ENCODE data around the gene FLOT1.
"Not testable (repeated sequence)": the region's sequence is repeated elsewhere in the genome, so short reads cannot be mapped to it uniquely, and the experiment has no call there.

FLOT1 gene

DNA sequence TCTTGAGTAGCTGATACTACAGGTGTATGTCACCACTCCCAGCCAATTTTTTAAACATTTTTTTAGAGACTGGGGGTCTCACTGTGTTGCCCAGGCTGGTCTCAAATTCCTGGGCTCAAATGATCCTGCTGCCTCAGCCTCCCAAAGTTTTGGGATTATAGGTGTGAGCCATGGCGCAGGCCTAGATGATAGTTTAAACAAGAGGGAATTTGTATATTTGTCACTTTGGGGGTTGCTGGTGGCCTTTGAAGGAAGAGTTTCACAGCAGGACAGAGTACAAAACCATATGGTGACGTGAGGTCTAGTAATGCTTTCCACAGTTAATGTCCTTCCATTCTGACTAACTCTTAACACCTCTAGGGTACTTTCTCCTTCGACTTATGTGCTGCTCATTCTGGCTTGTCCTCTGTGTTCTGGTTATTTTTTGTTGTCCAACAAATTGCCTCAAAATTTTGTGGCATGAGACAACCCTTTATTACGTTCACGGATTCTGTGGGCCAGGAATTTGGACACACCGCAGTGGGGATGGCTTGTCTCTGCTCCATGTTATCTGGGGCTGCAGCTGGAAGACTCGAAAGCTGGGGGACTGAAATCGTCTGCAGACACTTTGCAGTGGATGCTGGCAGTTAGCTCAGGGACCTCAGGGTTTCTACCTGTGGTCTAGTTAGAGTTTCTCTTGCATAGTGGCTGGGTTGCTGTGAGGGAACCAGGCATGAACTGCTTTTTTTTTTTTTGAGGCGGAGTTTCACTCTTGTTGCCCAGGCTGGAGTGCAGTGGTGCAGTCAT lies 24.9 kb upstream of the FLOT1 start:
- DNase-seq (ENCODE audit: low read depth in 3 of 3, low spot score in 1 of 3): no peak

DNA sequence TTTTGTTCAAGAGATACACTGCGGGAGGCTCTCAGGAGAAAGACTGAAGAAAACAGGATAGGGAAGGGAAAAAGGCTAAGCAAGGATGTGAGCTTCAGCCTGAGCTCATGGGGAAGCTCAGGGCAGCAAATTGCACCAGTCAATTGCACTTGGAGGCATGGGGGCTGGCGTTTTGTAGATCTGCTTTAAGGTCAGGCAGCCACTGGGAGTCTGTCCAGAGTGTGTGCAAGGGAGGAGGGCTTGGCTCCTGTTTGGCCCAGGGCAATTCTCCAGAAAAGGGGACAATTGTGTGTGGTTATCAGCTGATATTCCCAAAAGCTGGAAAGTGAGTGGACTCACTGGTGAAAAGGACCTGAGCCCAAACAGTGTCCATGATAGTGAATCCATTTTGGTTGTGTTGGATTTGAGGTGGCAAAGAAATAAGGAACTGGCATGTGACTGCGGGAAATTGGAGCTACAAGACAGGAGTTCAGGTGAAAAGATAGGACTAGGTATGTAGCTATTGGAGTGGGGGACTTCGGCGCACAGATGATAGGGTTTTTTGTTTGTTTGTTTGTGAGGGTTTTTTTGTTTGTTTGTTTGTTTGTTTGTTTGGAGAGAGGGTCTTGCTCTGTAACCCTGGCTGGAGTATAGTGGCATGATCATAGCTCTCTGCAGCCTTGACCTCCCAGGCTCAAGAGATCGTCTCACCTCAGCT lies 24.1 kb upstream of the FLOT1 start:
- DNase-seq (ENCODE audit: low read depth in 3 of 3, low spot score in 1 of 3): no peak

DNA sequence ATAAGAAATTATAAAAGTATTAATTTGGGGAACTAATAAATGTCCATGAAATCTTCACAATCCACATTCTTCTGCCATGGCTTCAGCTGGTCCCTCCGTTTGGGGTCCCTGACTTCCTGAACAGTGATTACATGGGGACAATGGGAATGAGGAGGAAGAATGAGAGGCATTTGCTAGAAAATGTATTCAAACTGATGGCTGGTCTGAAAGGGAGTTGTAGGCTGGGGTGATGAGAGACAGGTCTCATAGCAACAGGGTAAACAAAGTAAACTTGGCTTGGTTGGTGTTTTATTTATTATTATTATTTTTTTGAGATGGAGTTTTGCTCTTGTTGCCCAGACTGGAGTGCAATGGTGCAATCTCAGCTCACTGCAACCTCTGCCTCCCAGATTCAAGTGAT lies 23.0 kb upstream of the FLOT1 start:
- not testable (repeated sequence) for DNase-seq (ENCODE audit: low read depth in 3 of 3, low spot score in 1 of 3)

DNA sequence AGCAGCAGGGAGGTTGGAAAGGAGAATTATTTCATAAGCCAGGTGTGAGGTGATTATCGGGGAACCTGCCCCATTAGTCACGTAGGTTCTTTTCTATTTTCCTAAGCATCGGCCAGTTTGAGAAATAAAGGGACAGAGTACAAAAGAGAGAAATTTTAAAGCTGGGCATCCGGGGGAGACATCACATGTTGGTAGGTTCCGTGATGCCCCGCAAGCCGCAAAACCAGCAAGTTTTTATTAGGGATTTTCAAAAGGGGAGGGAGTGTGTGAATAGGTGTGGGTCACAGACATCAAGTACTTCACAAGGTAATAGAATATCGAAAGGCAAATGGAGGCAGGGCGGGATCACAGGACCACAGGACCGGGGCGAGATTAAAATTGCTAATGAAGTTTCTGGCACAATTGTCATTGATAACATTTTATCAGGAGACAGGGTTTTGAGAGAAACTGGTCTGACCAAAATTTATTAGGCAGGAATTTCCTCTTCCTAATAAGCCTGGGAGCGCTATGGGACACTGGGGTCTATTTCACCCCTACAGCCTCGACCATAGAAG lies 22.1 kb upstream of the FLOT1 start:
- DNase-seq (ENCODE audit: low read depth in 3 of 3, low spot score in 1 of 3): not testable (repeated sequence)

DNA sequence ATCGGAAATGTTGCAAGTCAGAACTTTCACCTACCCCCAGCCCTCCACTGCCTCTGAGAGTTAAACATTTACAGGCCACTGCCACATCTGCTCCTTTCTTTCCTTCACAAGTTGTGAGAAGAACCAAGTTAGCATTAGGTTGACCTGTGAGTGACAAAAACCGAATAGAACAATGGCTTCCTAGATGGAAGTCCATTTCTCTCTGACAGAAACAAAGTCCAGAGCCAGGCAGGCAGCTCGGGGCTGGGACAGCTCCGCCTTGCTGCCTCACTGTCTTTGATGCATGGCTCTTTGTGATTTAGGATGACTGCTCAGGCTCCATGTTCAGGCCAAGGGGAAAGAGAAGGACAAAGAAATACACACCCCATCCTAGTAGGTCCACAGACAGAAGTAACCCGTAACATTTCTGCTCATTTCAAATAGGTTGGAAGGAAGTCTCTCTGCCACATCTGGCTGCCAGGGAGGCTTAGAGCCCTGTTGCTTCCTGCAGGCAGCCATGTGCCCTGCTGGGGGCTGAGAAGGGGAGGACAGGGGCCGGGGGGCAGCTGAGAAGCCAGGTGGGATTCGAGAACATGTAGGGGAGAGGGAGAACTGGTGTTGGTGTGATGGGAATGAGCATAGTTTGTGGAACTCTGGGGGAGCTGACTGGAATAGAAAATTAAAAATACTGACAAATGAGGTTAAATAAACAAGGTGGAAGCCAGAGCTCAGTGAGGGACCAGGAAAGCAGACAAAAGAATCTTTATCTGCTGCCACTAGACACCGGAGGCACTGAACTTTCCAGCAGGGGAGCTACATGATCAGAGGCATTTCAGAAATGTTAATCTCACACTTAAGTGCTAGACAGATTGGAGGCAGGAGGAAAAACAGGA lies 21.4 kb upstream of the FLOT1 start:
- DNase-seq (ENCODE audit: low read depth in 3 of 3, low spot score in 1 of 3): no peak

DNA sequence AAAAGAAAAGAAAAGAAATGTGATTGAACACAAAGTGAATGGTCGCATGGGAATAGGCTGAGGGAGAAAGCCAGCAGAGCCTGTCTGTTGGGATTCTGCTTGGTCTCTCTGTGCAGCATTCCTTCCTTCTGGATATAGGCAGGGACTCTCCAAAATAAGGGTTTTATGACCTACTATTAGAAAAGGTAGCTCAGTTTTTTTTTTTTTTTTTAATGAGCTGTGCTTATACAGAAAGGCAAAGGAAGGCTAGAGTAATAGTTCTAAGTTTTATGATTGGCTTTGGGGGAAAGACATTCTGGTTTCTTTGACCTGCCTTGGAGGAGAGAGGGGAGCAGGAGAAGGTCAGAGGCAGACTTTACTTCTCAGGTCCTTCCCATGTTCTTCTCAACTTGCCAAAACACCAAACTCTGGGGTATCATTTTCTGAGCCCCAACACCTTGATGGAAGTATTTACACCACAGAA lies 20.7 kb upstream of the FLOT1 start:
- DNase-seq (ENCODE audit: low read depth in 3 of 3, low spot score in 1 of 3): no peak

DNA sequence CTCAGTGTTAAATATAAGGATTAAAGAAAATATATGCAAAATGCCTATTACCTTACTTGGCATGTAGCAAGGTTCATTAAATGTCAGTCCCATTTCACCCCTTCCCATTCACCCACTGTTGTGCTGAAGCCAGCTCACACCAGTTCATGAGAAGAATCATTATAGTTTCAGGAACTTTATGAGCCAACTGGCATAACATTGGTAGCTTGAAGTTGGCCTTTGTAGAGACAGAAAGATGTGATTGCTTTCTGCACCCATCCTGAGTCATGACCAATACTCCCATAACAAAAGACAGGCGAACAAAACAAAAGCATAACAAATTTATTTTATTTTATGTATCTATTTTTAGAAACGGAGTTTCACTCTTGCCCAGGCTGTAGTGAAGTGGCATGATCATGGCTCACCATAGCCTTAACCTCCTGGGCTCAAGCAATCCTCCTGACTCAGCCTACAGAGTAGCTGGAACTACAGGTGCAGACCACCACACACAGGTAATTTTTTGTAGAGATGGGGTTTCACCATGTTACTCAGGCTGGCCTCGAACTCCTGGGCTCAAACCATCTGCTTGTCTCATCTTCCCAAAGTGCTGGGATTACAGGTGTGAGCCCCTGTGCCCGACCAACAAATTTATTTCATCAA lies 19.4 kb upstream of the FLOT1 start:
- DNase-seq (ENCODE audit: low read depth in 3 of 3, low spot score in 1 of 3): no peak

DNA sequence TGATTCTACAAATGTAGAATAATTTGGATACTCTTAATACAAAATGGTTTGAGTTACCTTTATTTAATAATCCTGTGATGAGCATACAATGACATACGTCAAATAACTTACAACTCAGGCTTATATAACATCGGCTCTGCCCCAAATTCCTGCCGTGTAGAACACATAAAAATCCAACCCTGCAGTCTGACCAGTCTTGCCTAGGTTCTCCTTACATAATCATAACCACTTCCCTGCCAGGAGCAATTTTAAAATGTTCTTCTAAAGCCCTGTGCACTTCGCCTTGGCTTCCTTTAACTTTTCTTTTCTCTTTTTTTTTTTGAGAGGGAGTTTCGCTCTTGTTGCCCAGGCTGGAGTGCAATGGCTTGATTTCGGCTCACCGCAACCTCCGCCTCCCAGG lies 18.1 kb upstream of the FLOT1 start:
- no peak for DNase-seq (ENCODE audit: low read depth in 3 of 3, low spot score in 1 of 3)

DNA sequence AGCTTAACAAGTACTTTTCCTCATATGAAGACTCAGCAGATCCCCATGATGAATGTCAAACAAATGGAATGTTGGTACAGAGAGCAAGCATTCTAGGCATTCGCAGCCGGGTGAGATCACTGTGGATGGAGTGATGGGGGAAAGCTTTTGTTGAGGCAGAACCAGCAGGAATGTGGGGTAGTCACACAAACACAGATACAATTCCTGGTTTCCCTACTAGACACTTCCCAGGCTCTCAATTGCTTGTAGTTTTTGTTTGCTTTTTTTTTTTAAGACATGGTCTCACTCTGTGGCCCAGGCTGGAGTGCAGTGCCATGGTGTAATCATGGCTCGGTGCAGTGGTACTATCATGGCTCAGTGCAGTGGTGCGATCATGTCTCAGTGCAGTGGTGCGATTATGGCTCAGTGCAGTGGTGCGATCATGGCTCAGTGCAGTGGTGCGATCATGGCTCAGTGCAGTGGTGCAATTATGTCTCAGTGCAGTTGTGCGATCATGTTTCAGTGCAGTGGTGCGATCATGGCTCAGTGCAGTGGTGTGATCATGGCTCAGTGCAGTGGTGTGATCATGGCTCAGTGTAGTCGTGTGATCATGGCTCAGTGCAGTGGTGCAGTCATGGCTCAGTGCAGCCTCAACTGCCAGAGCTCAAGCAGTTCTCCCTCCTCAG lies 17.2 kb upstream of the FLOT1 start:
- no peak for DNase-seq (ENCODE audit: low read depth in 3 of 3, low spot score in 1 of 3)

DNA sequence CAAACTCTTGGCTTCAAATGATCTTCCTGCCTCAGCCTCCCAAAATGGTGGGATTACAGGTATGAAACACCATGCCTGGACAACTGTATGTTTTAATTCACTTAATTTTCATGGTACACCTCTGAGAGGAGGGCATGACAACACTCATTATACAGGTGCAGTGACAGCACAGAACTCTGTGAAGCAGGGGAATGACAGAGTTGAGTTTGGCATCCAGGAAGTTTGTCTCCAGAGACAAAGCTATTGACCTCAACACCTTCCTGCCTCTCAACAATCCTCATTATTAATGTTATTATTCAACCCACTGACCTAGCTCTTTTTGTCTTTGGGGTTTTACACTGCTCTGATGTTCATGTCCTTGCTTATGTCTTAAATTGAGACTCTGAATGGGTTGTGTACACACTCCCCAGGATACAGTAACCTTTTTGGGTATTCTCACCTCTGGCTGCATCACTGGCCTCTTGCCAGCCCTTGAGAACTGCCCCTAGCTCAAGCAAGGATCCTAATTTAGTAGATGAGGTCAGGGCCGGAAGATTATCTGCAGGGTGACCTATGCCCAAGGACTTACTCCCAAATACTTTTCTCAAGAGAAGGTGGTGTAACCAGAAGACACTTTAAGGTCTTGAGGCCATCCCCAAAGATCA lies 14.9 kb upstream of the FLOT1 start:
- no peak for DNase-seq (ENCODE audit: low read depth in 3 of 3, low spot score in 1 of 3)

DNA sequence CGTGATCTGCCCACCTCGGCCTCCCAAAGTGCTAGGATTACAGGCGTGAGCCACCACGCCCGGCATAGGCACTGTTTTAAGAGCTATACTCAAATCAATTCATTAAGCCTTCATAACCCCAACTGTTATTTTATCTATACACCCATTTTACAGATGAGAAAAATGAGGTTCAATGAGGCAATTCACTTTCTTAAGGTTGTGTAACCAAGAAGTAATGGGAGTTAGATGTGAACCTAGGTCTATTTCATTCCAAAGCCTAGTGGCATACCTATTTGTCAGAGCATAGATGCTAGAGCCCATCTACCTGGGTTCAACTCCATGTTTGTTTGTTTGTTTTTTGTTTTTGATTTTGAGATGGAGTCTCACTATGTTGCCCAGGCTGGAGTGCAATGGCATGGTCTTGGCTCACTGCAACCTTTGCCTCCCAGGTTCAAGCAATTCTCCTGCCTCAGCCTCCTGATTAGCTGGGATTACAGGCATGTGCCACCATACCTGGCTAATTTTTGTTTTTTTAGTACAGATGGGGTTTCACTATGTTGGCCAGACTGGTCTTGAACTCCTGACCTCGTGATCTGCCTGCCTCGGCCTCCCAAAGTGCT lies 14.0 kb upstream of the FLOT1 start:
- DNase-seq (ENCODE audit: low read depth in 3 of 3, low spot score in 1 of 3): not testable (repeated sequence)

DNA sequence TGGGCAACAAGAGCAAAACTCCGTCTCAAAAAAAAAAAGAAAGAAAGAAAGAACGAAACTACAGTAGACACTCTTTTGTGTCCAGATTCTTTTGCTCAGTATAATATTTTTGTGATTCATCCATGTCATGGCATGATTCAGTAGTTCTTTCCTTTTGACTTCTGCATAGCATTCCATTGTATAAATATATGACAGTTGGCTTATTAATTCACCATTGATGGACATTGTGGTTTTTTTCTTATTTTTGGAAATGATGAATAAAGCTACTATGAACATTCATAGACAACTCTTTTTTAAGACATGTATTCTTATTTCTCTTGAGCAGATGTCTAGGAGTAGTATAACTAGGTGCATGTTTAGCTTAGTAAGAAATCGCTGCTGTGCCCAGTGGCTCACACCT lies 12.1 kb upstream of the FLOT1 start:
- no peak for DNase-seq (ENCODE audit: low read depth in 3 of 3, low spot score in 1 of 3)

DNA sequence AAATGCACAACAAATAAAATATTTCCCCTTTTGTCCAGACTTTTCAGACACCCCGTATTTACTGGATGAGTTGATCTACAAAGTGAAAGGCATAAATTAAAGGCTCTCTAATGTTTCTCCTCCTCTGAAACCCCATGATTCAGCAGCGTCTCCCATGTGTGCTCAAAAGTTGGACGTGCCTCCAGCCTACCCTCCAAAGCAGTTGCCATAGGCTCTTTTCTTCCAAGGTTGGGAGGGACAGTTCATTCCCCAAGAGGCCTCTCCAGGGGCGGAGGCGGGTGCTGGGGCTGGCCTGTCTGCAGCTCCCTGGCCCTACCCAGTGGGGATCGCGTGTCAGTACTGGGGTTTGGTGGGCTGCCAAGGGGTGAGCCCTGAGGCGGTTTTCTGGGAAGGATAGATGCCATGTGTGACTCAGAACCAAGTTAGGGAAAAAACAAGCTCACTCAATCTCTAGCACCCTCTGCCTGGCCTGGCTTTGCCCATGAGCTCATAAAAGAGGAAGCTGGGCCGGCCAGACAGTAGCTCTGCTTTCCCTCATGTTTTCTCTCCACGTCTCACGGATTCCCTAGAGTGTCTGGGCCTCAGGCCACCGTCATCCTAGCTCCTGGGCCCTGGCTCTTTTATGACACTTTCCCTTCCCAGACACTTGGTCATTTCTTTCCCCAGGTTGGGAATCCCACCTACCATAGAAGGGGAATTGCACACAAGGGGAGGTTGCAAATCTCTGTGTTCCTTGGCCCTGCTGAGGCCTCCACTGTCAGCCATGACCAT lies 9.9 kb upstream of the FLOT1 start:
- no peak for DNase-seq (ENCODE audit: low read depth in 3 of 3, low spot score in 1 of 3)

DNA sequence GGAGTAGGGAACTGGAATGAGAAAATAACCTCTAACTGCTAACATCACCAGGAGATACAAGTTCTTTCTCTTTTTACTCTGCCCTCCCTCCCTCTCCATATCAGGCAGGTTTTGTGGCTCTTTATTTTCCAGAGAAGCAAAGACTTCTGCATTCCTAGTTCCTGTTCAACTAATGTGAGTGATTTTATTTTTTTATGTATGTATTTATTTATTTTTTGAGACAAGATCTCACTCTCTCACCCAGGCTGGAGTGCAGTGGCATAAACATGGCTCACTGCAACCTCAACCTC lies 7.8 kb upstream of the FLOT1 start:
- DNase-seq (ENCODE audit: low read depth in 3 of 3, low spot score in 1 of 3): no peak

DNA sequence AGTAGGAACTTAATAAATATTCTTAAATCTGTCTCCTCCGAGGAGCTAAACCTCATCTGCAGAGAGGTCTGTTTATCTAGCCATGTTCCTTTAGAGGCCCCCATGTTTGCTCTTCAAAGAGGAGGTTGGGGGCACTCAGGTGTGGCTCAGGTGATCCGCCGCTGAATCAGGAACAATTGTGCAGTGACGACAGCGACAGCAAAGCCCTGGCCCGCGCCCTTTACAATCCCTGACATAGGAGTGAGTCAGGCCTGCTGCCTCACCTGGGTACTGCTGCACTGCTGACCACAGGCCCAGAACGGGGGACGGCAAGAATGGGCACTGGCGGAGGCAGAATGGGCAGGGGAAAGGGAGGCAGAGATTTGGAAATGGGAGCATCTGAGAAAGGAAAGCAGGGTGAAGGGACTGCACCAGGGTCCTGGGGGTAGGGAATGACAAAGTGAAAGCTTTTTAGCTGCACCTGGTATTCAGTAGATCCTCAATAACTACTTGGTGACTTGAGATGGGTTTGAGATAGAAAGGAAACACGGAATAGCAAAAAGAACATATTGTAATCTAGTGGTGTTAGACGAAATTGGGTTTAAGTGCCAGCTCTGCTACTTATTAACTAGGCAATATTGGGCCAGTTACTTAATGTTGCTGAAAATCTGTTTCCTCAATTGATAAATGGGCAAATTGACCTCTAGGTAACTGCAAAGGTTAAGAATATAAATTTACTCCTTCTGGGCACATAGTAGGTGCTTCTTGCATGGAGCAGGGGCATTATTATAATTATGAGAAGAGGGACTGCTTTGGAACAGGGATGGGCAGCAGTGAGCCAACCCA lies 7.3 kb upstream of the FLOT1 start:
- no peak for DNase-seq (ENCODE audit: low read depth in 3 of 3, low spot score in 1 of 3)

DNA sequence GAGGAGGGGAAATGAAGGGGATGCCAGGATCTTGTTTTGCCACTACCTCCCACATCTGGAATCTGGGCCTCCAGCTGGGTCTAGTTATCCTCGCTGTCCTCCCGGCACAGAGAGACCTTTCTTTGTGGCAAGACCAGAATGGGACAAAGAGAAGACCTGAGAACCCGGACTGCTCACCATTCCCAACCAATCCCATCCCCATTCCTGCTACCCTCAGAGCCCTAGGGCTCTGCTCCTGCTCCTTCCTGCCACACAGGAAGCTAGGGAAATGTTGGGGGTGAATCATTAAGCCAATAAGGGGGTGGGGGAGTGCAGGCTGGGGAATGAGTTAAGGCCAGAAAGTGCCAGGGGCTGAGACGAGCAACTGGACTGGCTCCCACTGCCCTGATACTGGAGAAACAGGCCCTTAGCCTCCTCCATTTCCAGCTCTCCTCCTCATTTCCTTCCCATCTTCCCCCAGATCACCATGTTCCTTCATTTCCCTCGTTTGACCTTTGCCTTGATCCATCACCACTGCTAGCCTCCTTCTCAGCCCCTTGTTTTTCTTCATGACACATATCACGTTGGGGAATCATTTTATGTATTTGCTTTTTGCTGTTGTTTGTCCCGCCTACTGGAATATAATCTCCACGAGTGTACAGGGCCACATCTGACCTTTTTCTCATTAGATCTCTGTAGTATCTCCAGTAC lies 6.5 kb upstream of the FLOT1 start:
- no peak for DNase-seq (ENCODE audit: low read depth in 3 of 3, low spot score in 1 of 3)

Data from stimulated activated CD4-positive, alpha-beta T cell treated with anti-CD3 and anti-CD28 coated beads, TNF-alpha, amount 100 ng/mL, for 1 hour (primary cell).